ENCODE results near the gene DCAF8L1. TPM values are rescaled to one million over a fixed set of nuclear protein-coding genes. Genes with fewer than 3 reads are reported as not detected.
A peak's percentile ranks its signal among the peaks of the same experiment; 100 is the strongest.
"Not testable (repeated sequence)": the region's sequence is repeated elsewhere in the genome, so short reads cannot be mapped to it uniquely, and the experiment has no call there.

DCAF8L1 gene
- total RNA-seq, 1 experiment from 2014 or later, result not detected

DNA sequence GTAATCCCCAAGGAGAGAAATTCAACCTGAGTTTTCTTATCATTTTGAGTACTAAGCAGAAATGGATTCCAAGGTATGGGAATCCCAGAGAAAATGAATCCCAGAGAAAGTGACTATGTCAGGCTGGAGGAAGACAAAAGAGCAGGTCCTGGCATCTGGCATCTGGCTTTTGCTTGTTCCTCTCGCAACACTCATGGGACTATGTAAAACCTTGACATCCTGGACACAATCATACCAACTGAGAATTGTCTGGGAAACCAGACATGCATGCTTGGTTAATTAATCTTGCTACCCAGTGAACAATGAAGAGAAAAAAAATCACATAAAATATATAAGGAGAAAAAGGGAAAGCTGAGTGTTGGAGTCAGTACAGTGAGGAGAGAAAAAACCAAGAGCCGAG lies 12.9 kb downstream of the DCAF8L1 start:
- intact Hi-C loops (cut with micrococcal nuclease; ENCODE audit: unreplicated experiment), result no loop called here
- BruUV-seq (replicated peaks), result no TSS peak
- no peak overlapping the region for H3K27ac ChIP-seq (ENCODE audit: low read depth, low read length, poor library complexity, severe bottlenecking)

DNA sequence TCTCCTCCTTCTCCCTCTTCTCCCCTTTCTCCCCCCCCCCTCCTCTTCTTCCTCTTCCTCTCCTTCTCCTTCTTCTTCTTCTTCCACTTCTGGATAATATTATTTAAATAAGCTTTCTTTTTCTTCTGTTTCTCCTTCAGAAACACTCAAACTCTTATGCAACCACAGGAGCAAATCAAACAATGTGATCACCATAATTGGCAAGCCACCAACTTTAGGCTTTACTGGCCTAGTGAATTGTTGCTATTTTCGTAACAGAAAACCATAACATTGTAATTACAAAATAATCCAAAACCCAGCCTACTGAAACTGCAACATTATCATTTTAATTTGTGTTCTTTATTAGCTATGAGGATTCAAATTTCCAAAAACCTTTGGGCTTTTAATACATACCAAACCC lies 14.3 kb downstream of the DCAF8L1 start:
- CTCF ChIA-PET, result no interaction called here
- no peak overlapping the region for H3K27ac ChIP-seq (ENCODE audit: low read depth, low read length, poor library complexity, severe bottlenecking)
- peak; percentile 5 for DNase-seq (ENCODE audit: low spot score)

More for the DNA sequence above, 12.9 kb downstream of the DCAF8L1 start:
- Histone ChIP-seq H3K27me3 (replicated peaks; ENCODE audit: insufficient read depth, low read depth, low read length, poor library complexity) (no peaks in the 10 kb centered on the region), H3K4me1 (ENCODE audit: insufficient read depth, low read length, poor library complexity, severe bottlenecking) (no peaks in the 10 kb centered on the region), H3K36me3 (ENCODE audit: insufficient read depth, low read length, poor library complexity, severe bottlenecking) (no peaks in the 10 kb centered on the region), H3K9me3 (ENCODE audit: low read depth, low read length, poor library complexity, severe bottlenecking) (no peaks in the 10 kb centered on the region), H3K4me3 (ENCODE audit: low read depth, low read length, poor library complexity, severe bottlenecking) (no peak overlapping the region)
- TF ChIP-seq EZH2 (IDR thresholded peaks at IDR 0.05; ENCODE audit: borderline replicate concordance, low read depth, low read length, poor library complexity, severe bottlenecking), result no peak
- TF ChIP-seq, protein P1, sequence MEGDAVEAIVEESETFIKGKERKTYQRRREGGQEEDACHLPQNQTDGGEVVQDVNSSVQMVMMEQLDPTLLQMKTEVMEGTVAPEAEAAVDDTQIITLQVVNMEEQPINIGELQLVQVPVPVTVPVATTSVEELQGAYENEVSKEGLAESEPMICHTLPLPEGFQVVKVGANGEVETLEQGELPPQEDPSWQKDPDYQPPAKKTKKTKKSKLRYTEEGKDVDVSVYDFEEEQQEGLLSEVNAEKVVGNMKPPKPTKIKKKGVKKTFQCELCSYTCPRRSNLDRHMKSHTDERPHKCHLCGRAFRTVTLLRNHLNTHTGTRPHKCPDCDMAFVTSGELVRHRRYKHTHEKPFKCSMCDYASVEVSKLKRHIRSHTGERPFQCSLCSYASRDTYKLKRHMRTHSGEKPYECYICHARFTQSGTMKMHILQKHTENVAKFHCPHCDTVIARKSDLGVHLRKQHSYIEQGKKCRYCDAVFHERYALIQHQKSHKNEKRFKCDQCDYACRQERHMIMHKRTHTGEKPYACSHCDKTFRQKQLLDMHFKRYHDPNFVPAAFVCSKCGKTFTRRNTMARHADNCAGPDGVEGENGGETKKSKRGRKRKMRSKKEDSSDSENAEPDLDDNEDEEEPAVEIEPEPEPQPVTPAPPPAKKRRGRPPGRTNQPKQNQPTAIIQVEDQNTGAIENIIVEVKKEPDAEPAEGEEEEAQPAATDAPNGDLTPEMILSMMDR (conservative IDR thresholded peaks at IDR 0.05; ENCODE audit: low read depth, low read length), result no peak
- CTCF ChIA-PET, result no interaction called here
- no peak for DNase-seq (ENCODE audit: low spot score)
- POLR2A ChIA-PET (ENCODE audit: low non-redundant PET), result no interaction called here

DNA sequence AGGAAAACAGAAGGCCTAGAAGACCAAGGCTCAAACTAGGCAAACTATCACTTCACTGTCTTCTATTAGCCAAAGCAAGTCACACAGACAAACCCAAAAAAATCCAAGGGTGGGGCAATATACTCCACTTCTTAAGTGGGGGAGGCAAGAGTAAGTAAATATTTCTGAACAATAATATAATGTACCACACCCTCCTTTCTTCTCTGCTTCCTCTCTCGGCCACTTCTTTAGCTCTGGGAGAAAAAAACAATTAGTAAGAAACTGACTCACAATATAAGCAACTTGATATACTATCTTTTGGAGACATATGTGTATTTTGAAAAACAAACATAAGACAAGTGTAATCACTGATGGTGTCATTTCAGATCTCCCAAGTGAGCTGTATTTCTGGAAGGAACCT lies 14.8 kb downstream of the DCAF8L1 start:
- POLR2A ChIA-PET (ENCODE audit: low non-redundant PET), result interaction anchor here (0.7 kb wide), 1 partner anchor 110 kb away, joined by 4 read pairs; no protein-coding TSS in a partner anchor
- no peak for DNase-seq (ENCODE audit: low spot score)
- H3K27ac ChIP-seq (ENCODE audit: low read depth, low read length, poor library complexity, severe bottlenecking), result no peak overlapping the region
- no peaks in the 10 kb centered on the region for H3K36me3 ChIP-seq (ENCODE audit: insufficient read depth, low read length, poor library complexity, severe bottlenecking)
- no peaks in the 10 kb centered on the region for H3K27me3 ChIP-seq (replicated peaks; ENCODE audit: insufficient read depth, low read depth, low read length, poor library complexity)
- intact Hi-C loops (cut with micrococcal nuclease; ENCODE audit: unreplicated experiment), result no loop called here
- no peaks in the 10 kb centered on the region for H3K4me1 ChIP-seq (ENCODE audit: insufficient read depth, low read length, poor library complexity, severe bottlenecking)
- CTCF ChIA-PET, result no interaction called here
- no TSS peak for BruUV-seq (replicated peaks)
- H3K9me3 ChIP-seq (ENCODE audit: low read depth, low read length, poor library complexity, severe bottlenecking), result no peaks in the 10 kb centered on the region
- TF ChIP-seq EZH2 (IDR thresholded peaks at IDR 0.05; ENCODE audit: borderline replicate concordance, low read depth, low read length, poor library complexity, severe bottlenecking), result no peak
- TF ChIP-seq, protein P1 (conservative IDR thresholded peaks at IDR 0.05; ENCODE audit: low read depth, low read length), result no peak
- no peak overlapping the region for H3K4me3 ChIP-seq (ENCODE audit: low read depth, low read length, poor library complexity, severe bottlenecking)

More for the DNA sequence above, 14.3 kb downstream of the DCAF8L1 start:
- H3K36me3 ChIP-seq (ENCODE audit: insufficient read depth, low read length, poor library complexity, severe bottlenecking), result no peaks in the 10 kb centered on the region
- no peak overlapping the region for H3K4me3 ChIP-seq (ENCODE audit: low read depth, low read length, poor library complexity, severe bottlenecking)
- no TSS peak for BruUV-seq (replicated peaks)
- H3K9me3 ChIP-seq (ENCODE audit: low read depth, low read length, poor library complexity, severe bottlenecking), result no peaks in the 10 kb centered on the region
- intact Hi-C loops (cut with micrococcal nuclease; ENCODE audit: unreplicated experiment), result no loop called here
- POLR2A ChIA-PET (ENCODE audit: low non-redundant PET), result interaction anchor here (0.7 kb wide), 1 partner anchor 110 kb away, joined by 4 read pairs; no protein-coding TSS in a partner anchor
- no peaks in the 10 kb centered on the region for H3K4me1 ChIP-seq (ENCODE audit: insufficient read depth, low read length, poor library complexity, severe bottlenecking)
- no peak for TF ChIP-seq EZH2 (IDR thresholded peaks at IDR 0.05; ENCODE audit: borderline replicate concordance, low read depth, low read length, poor library complexity, severe bottlenecking)
- TF ChIP-seq, protein P1 (conservative IDR thresholded peaks at IDR 0.05; ENCODE audit: low read depth, low read length), result no peak
- H3K27me3 ChIP-seq (replicated peaks; ENCODE audit: insufficient read depth, low read depth, low read length, poor library complexity), result no peaks in the 10 kb centered on the region

DNA sequence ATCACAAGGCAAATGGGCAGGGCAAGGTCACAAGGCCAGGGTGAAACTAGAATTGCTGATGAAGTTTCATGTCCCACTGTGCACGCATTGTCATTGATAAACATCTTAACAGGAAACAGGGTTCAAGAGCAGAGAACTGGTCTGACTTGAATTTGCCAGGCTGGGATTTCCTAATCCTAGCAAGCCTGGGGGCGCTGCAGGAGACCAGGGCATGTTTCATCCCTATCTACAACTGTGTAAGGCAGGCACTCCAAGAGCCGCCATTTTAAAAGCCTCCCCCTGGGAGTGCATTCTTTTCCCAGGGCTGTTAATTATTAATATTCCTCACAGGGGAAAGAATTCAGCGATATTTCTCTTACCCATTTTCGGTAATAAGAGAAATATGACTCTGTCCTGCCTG lies 15.9 kb downstream of the DCAF8L1 start:
- H3K4me3 ChIP-seq (ENCODE audit: low read depth, low read length, poor library complexity, severe bottlenecking); CTCF ChIA-PET: not testable (repeated sequence)

More for the DNA sequence above, 15.9 kb downstream of the DCAF8L1 start:
- H3K27ac ChIP-seq (ENCODE audit: low read depth, low read length, poor library complexity, severe bottlenecking); H3K4me1 ChIP-seq (ENCODE audit: insufficient read depth, low read length, poor library complexity, severe bottlenecking); DNase-seq (ENCODE audit: low spot score); H3K9me3 ChIP-seq (ENCODE audit: low read depth, low read length, poor library complexity, severe bottlenecking); BruUV-seq (replicated peaks); H3K27me3 ChIP-seq (replicated peaks; ENCODE audit: insufficient read depth, low read depth, low read length, poor library complexity); intact Hi-C loops (cut with micrococcal nuclease; ENCODE audit: unreplicated experiment); H3K36me3 ChIP-seq (ENCODE audit: insufficient read depth, low read length, poor library complexity, severe bottlenecking); POLR2A ChIA-PET (ENCODE audit: low non-redundant PET): not testable (repeated sequence)

All from A673 (cell line).